ENCODE data around the gene STEAP4.
A peak's percentile ranks its signal among the peaks of the same experiment; 100 is the strongest.
"Not testable (repeated sequence)": the region's sequence is repeated elsewhere in the genome, so short reads cannot be mapped to it uniquely, and the experiment has no call there.

Gene STEAP4

GRCh38 chr7:88268051-88268450, 38.6 kb downstream of the STEAP4 start:
- no peak for DNase-seq (ENCODE audit: low spot score)

- no peak for DNase-seq (ENCODE audit: low spot score)
Measured at GRCh38 chr7:88267421-88267820, 39.3 kb downstream of the STEAP4 start.

- not testable (repeated sequence) for DNase-seq (ENCODE audit: low spot score)
Measured at GRCh38 chr7:88264987-88265386, 41.7 kb downstream of the STEAP4 start.

GRCh38 chr7:88262562-88262961, 44.1 kb downstream of the STEAP4 start:
- no peak for DNase-seq (ENCODE audit: low spot score)

GRCh38 chr7:88260719-88261118, 46.0 kb downstream of the STEAP4 start:
- no peak for DNase-seq (ENCODE audit: low spot score)

- no peak for DNase-seq (ENCODE audit: low spot score)
Measured at GRCh38 chr7:88259656-88260380, 46.9 kb downstream of the STEAP4 start.

GRCh38 chr7:88258296-88258695, 48.4 kb downstream of the STEAP4 start:
- DNase-seq (ENCODE audit: low spot score): not testable (repeated sequence)

- DNase-seq (ENCODE audit: low spot score): no peak
Measured at GRCh38 chr7:88256906-88257305, 49.8 kb downstream of the STEAP4 start.

GRCh38 chr7:88254721-88255424, 51.8 kb downstream of the STEAP4 start:
- no peak for DNase-seq (ENCODE audit: low spot score)

- DNase-seq (ENCODE audit: low spot score): no peak
Measured at GRCh38 chr7:88253640-88254039, 53.1 kb downstream of the STEAP4 start.

GRCh38 chr7:88244258-88244657, 62.4 kb downstream of the STEAP4 start:
- DNase-seq (ENCODE audit: low spot score): no peak

- peak; percentile 50 for DNase-seq (ENCODE audit: low spot score)
Measured at GRCh38 chr7:88243345-88243909, 63.3 kb downstream of the STEAP4 start.

- no peak for DNase-seq (ENCODE audit: low spot score)
Measured at GRCh38 chr7:88239852-88240251, 66.8 kb downstream of the STEAP4 start.

- DNase-seq (ENCODE audit: low spot score): no peak
Measured at GRCh38 chr7:88233828-88234227, 72.9 kb downstream of the STEAP4 start.

GRCh38 chr7:88230646-88231045, 76.0 kb downstream of the STEAP4 start:
- DNase-seq (ENCODE audit: low spot score): no peak

- no peak for DNase-seq (ENCODE audit: low spot score)
Measured at GRCh38 chr7:88229302-88229995, 77.2 kb downstream of the STEAP4 start.

GRCh38 chr7:88226886-88227516, 79.7 kb downstream of the STEAP4 start:
- no peak for DNase-seq (ENCODE audit: low spot score)

GRCh38 chr7:88226201-88226600, 80.5 kb downstream of the STEAP4 start:
- DNase-seq (ENCODE audit: low spot score): no peak

GRCh38 chr7:88224601-88225275, 82.0 kb downstream of the STEAP4 start:
- DNase-seq (ENCODE audit: low spot score): peak; percentile 35

GRCh38 chr7:88223265-88223664, 83.4 kb downstream of the STEAP4 start:
- no peak for DNase-seq (ENCODE audit: low spot score)

Measured in AG20443 (cell line).